Mucosa of rectum (tissue), 2 donors: ENCODE data around the gene RCSD1.

Experiments
- H3K27ac ChIP-seq, 2 donors: one replicate each; pipeline ENCODE4 v1.7.0; 2013; ENCODE audit warnings: inconsistent platforms in 2 of 2, low read depth in 2 of 2, low read length in 2 of 2
- H3K27me3 ChIP-seq, 2 donors: one replicate each; pipeline ENCODE4 v1.7.0; 2013; ENCODE audit warnings: low read length in 2 of 2; ENCODE audit not compliant: control insufficient read depth in 2 of 2, insufficient read depth in 2 of 2
- H3K36me3 ChIP-seq, 2 donors: one replicate each; pipeline ENCODE4 v1.7.0; 2013; ENCODE audit warnings: low read length in 2 of 2; ENCODE audit not compliant: control insufficient read depth in 2 of 2, insufficient read depth in 2 of 2
- H3K4me1 ChIP-seq, 2 donors: one replicate each; pipeline ENCODE4 v1.7.0; 2013; ENCODE audit warnings: low read length in 2 of 2, mild to moderate bottlenecking in 1 of 2; ENCODE audit not compliant: control insufficient read depth in 2 of 2, insufficient read depth in 2 of 2
- H3K4me3 ChIP-seq, 2 donors: one replicate each; pipeline ENCODE4 v1.7.0; 2013; ENCODE audit warnings: low read length in 2 of 2
- H3K9ac ChIP-seq, 2 donors: one replicate each; pipeline ENCODE4 v1.7.0; 2013; ENCODE audit warnings: low read length in 2 of 2, low read depth in 1 of 2, mild to moderate bottlenecking in 1 of 2
- H3K9me3 ChIP-seq, 2 donors: one replicate each; pipeline ENCODE4 v1.7.0; 2013; ENCODE audit warnings: low read length in 2 of 2; ENCODE audit not compliant: control insufficient read depth in 2 of 2
- donor health status: healthy.
- donor health status: Normal muscosa, but diverticular disease.

RCSD1 gene

GRCh38 chr1:167640051-167640450 is 10.0 kb downstream of the RCSD1 start:
- H3K9ac ChIP-seq = no peak overlapping the region
- H3K36me3 ChIP-seq = no peaks in the 10 kb centered on the region
- H3K4me1 ChIP-seq = peaks cover 11 to 14% of the 10 kb centered on the region in 2 donors
- H3K27ac ChIP-seq = no peak overlapping the region
- H3K4me3 ChIP-seq = no peak overlapping the region
- no peaks in the 10 kb centered on the region for H3K9me3 ChIP-seq
- no peaks in the 10 kb centered on the region for H3K27me3 ChIP-seq

DNA sequence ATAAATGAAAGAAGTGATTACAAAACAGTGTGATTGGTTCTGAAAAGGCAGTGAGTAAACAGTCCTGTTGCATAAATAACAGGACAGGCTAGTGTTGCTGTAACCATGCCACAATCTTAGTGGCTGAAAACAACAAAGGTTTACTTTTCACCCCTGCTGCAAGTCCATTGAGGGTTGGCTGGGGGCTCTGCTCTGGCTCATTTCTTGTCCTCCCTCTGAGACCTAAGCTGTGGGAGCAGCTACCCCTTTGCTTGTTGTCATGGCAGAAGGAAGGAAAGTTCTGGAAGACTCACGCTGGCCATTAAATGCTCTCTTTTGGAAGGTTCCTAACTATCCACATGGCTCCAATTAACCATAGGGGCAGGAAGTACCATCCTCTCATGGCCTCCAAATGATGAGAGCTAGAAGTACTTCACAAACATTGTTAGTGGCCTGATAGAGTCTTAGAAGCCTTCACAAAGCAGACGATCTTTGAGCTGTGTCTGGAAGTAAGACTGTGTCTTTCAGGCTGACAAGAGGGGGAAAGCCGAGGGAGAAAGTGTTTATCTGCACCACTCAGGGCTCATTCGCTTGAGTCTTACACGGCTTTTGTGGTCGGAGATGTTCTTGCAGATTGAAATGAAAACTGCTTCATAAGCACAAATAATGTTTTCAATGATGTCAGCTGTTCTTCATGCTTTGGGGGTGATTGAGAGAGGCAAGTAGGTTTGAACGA is 11.9 kb downstream of the RCSD1 start:
- Histone ChIP-seq H3K4me1 (peaks cover 9 to 11% of the 10 kb centered on the region in 2 donors), H3K9me3 (no peaks in the 10 kb centered on the region), H3K27me3 (no peaks in the 10 kb centered on the region), H3K4me3 (no peak overlapping the region), H3K9ac (no peak overlapping the region), H3K36me3 (no peaks in the 10 kb centered on the region), H3K27ac (peak overlapping the region; percentile 54 to 59)

DNA sequence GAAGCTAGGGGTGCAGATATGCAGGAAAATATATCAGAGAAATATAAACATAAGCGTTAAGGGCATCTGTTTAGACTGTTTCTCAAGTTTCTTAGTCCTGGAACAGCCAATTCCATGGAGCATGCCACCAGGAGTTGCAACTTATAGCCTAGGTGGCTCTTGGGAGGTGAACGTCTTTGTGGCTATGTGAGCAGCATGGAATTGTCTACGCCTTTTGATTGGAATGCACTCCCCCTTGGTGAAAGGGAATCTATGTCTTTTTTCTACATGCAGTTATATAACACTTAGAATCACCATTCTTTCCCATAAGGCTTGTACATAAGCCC is 12.4 kb downstream of the RCSD1 start:
- no peaks in the 10 kb centered on the region for H3K27me3 ChIP-seq
- H3K4me3 ChIP-seq = no peak overlapping the region
- no peak overlapping the region for H3K27ac ChIP-seq
- H3K36me3 ChIP-seq = no peaks in the 10 kb centered on the region
- H3K4me1 ChIP-seq = peaks cover 9 to 11% of the 10 kb centered on the region in 2 donors
- no peak overlapping the region for H3K9ac ChIP-seq
- no peaks in the 10 kb centered on the region for H3K9me3 ChIP-seq

DNA sequence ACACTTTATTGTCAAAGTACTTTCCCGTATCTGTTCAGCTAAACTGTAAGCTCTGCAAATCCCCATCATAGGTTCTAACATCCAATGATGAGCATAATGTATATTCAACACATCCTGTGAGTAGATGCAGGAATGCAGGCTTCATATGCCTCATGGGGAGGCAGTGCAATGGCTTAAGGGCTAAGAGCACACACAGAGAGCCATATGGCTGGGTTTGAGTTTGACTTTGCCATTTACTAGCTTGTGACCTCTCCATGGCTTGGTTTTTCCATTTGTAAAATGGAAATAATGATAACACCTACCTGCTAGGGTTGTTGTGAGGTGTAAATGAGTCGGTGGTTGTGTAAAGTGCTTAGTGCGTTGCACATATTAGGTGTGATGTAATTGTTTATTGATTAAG is 13.4 kb downstream of the RCSD1 start:
- Histone ChIP-seq H3K36me3 (no peaks in the 10 kb centered on the region), H3K27ac (no peak overlapping the region), H3K9ac (no peak overlapping the region), H3K9me3 (no peaks in the 10 kb centered on the region), H3K27me3 (no peaks in the 10 kb centered on the region), H3K4me1 (peaks cover 3 to 9% of the 10 kb centered on the region in 2 donors), H3K4me3 (no peak overlapping the region)

DNA sequence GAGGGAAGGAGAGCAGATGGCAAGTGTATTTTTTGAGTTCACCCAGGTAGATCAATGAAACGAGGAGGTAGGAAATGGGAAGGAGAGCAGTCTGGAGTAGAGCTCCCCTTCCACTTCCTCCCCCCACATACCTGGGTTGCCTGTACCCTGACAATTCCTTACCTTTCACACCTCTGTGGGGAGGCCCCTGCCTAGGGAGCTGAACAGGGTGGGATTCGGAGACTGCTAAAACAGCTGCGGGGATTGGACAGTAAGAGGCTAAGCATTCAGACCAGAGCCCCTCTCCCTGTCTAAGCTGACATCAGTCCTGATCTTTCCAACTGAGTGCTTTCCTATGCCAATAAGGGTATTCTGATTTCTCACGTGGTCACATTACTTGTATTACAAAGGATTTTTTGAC is 14.5 kb downstream of the RCSD1 start:
- Histone ChIP-seq H3K27ac (no peak overlapping the region), H3K9ac (no peak overlapping the region), H3K4me1 (peaks cover 10 to 18% of the 10 kb centered on the region in 2 donors), H3K36me3 (no peaks in the 10 kb centered on the region), H3K9me3 (no peaks in the 10 kb centered on the region), H3K4me3 (no peak overlapping the region), H3K27me3 (no peaks in the 10 kb centered on the region)

- Histone ChIP-seq H3K9me3 (no peaks in the 10 kb centered on the region), H3K27me3 (no peaks in the 10 kb centered on the region), H3K36me3 (no peaks in the 10 kb centered on the region), H3K4me1 (peaks cover 15 to 24% of the 10 kb centered on the region in 2 donors), H3K4me3 (no peak overlapping the region), H3K9ac (no peak overlapping the region), H3K27ac (no peak overlapping the region)
These were observed 15.1 kb downstream of the RCSD1 start for GRCh38 chr1:167645140-167645541.

GRCh38 chr1:167645625-167646414 is 15.8 kb downstream of the RCSD1 start:
- Histone ChIP-seq H3K4me1 (peaks cover 22 to 30% of the 10 kb centered on the region in 2 donors), H3K36me3 (no peaks in the 10 kb centered on the region)

DNA sequence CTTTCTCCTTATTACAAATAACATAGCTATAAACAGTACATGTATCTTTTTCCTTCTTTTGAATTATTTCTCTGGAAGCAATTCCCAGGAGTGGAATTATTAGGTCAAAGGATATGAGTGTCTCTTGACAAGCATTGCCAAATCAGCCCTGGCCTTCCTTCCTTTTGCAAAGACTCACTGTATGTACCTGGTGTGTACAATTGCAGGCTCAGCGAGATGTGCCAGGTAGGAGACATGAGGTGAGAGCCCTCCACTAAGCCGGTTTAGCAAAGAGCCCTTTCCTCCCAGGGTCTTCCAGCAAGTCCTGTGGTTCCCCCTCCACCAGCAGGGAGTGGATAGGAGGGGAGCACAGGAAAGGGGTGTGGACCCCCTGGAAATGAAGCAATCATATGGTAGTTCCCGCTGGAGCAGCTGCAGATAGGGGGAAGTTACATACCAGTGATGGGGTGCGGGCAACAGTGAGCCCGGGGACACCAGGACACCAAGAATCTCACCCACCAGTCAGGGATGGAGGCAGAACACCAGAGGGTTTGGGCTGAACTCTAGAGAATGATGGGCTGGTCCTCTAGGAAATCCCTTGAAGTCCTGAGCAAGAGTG is 18.3 kb downstream of the RCSD1 start:
- Histone ChIP-seq H3K36me3 (no peaks in the 10 kb centered on the region), H3K9me3 (no peaks in the 10 kb centered on the region), H3K4me1 (peaks cover 23 to 29% of the 10 kb centered on the region in 2 donors), H3K4me3 (no peak overlapping the region), H3K9ac (no peak overlapping the region), H3K27ac (peak overlapping the region; percentile 29 to 45), H3K27me3 (no peaks in the 10 kb centered on the region)

More at GRCh38 chr1:167645625-167646414, 15.8 kb downstream of the RCSD1 start:
- no peaks in the 10 kb centered on the region for H3K9me3 ChIP-seq
- H3K27ac ChIP-seq = no peak overlapping the region
- H3K9ac ChIP-seq = no peak overlapping the region
- H3K27me3 ChIP-seq = no peaks in the 10 kb centered on the region
- no peak overlapping the region for H3K4me3 ChIP-seq

DNA sequence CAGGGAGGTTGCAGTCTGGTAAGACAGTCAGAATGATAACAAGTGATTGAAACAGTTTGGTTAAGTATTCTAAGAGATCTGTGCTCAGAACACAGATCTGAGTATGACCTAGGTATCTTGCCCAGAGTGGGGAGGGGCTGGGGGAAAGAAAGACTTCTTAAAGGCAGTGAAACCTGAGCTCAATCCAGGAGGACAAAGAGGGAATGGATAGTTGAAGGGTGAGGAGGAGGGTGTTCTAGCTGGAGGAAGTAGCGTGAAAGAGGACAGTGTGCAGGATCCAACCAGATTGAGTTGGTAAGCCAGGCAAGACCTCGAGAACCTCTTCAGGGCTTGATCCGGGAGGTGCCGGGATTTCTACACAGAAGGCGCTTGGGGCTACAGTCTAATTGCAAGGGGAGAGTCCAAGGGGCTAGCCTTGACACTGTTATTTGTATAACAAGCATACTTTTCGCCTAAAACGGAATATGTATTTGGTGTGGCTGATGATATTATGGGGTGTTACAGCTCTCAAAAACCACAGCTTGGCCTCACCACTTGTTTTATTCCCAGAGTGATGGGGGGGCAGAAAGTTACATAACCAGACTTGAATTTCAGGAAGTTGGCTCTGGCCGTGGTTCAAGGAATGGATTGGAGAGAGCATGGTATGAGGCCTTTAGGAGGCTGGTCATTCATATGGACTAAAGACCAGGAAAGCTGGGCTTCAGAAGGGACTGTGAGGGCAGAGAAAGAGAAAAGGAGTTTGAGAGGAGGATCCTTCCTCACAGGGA is 19.1 kb downstream of the RCSD1 start:
- Histone ChIP-seq H3K9ac (no peak overlapping the region), H3K9me3 (no peaks in the 10 kb centered on the region), H3K27me3 (no peaks in the 10 kb centered on the region), H3K36me3 (no peaks in the 10 kb centered on the region), H3K4me3 (no peak overlapping the region), H3K27ac (peak overlapping the region; percentile 29 to 45), H3K4me1 (peaks cover 23 to 29% of the 10 kb centered on the region in 2 donors)
